ENCODE results near the gene ENG.
A peak's percentile ranks its signal among the peaks of the same experiment; 100 is the strongest.

Gene ENG

DNA sequence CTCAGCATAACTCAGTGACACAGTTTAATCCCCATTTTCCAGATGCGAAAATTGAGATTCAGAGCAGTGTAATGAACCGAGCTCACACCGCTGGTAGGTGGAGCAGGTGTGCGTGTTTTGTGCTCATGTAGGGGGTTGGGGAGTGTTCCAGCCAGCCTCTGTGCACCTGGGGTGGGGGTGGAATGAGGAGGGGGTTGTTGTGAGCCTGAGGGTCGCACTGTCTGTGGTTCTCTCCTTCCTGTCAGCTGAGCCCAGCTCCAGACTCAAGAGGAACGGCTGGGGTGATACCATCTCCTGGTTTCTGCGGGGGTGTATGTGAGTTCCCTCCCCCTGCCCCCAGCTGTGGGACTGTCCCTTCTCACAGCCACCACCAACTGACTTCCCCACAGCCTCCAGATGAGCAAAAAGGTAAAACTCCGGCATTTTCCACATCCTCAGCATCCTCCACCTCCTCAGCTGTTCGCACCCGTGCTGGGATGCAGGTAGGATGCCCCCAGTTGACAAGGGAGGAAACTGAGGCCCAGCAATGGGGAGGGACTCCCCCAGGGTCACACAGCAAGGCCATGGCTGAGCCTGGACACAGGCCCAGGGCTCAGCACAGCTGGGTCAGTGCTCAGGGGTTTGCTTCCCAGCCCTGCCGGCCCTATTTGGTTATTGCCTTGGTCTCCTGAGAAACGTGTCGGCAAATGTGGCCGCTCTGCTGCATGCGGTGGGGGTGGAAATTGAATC is 78.1 kb downstream of the ENG start:
- no peak for DNase-seq (ENCODE audit: low spot score)

DNA sequence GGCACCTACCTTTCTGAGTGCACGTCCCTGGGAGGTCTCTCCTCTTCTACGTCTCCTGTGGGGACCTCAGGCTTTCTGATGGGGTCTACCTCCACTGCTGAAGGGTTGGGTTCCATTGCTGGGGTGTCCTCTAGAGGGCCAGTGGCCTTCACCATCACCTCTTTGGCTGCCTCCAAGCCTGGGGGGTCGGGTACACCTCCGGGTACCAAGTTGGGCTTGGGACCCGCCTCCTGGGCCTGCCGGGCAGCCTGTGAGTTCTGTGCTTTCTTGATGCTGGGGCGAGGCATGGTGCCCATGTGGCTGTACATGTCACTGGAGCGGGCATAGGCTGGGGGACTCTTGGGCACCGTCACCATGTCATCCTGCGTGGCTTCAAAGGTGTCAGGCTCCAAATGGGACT is 80.5 kb downstream of the ENG start:
- no peak for DNase-seq (ENCODE audit: low spot score)

DNA sequence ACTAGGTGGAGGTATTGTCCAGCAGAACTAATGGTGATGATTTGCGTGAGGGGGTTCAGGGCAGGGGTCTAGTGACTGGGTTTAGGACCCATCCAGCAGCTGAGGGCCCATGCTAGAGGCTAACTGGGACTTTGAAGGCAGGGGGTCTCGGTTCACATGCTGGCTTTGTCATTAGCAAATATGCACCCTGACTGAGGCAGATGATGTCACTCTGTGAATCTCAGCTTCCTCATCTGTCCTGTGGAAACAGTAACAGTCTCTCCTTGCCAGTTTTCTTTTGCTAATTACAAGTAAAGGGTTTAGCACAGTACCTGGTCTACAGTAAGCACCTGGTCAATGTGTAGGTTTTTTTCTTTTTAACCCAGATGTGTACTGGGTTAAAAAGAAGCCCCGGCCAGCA is 81.2 kb downstream of the ENG start:
- DNase-seq (ENCODE audit: low spot score): no peak

DNA sequence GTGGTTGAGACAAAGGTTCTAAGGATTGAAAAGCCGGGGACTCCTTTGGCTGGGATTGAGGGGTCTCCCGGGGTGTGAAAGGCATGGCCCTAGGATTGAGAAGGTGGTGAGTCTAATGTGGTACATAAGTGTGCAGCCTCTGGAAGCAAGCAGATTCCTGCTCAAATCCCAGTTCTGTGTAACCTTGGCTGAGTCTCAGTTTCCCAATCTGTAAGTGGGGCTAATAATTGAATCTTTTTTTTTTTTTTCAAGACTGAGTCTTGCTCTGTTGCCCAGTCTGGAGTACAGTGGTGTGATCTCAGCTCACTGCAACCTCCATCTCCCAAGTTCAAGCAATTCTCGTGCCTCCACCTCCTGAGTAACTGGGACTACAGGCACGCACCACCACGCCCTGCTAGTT is 81.9 kb downstream of the ENG start:
- no peak for DNase-seq (ENCODE audit: low spot score)

DNA sequence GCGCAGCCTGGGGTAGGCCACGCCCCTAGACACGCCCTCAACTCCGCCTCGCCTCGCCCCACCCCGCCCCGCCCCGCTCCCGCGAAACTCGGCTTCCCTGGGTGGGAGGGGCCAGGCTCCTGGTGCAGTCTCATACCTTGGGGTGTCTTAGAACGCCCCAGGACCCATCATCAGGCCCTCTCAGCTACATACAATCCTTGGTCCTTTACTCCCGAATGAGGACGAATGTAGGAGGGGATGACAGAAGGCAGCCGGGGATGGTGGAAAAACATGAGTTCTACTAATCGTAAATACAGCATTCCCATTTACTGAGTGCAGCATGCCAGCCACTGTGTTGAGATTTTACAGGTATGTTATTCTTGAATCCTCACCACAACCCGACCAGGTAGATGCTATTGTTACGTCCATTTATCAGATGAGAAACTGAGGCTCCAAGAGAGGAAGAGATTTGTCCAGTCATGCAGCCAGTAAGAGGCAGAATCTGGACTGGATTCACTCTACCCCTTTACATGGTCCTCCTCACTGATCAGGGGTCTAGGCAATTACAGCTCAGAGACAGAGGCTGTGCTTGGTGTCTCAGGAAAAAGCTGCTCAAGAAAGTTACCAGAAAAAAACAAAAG is 82.8 kb downstream of the ENG start:
- no peak for DNase-seq (ENCODE audit: low spot score)

DNA sequence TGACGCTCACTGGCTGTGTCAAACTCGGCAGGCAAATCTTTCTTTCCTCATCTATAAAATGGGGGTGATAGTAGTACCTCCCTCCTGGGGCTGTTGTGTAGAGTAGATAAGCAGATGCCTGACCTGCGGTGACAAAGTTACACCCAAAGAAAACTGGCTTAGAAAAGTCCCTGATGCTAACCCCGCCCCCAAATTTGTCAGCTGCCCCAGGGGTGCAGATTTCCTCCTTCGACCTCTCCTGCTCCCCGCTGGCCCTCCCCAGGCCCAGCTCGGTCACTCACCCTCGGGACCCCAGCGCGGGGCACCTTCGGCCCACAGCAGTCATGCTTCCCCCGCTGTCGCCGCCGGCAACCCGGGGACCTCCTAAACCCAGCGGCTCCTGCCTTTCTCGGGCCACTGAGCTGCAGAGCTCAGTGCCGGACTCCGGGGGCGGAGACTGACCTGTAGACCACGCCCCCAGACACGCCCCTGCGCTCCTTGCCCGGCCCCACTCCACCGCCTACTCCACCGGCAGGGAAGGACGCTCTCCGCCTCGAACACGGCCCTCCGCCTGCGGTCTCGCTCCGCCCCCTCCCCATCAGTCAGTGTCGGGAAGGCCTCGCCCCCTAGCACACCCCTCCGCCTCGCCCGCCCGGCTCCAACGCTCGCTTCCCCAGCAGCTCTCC is 83.4 kb downstream of the ENG start:
- peak; percentile 85 for DNase-seq (ENCODE audit: low spot score)

DNA sequence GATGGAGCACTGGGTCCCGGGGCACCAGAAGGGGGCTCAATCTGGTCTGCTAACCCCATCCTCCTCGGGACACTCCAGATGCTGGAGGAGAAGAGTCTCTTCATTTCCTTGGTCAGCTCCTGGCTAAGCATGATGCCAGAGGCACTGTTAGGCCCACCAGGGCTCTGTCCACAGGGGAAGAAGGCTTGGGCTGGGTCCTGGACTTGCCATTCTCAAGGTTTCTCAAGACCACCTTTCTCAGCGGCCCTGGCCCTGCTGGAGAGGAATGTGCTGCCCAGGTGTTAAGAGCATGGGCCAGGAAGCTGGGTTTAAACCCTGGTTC is 83.9 kb downstream of the ENG start:
- no peak for DNase-seq (ENCODE audit: low spot score)

DNA sequence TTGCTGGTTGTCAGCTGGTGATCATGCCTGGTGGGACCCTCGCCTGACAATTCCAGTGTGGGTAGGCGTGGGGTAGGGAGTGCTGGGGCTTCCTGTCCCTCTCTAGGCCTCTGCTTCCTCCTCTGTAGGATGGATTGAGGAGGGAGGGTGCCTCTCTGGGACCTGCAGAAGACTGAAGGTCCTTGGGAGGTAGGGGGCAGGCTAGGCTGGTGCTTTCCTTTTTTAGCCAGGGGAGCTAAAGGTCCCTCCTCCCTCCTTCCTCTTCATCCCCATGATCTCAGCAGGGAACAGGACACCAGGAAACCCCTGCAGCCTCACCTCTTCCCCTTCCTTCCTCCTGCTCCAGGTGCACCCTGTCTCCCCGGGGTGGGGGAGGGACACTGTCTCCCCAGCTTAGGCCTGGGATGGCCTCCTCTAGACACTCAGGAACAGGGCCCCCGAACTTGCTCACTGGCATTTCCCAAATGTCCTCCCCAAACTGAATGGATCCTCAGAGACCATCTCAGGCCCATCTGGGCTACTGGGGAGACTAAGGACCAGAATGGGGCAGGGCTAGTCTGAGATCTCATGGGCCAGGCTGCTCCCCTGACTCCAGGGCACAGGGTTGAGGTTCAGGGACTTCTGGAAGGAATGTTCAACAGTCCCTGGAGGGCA is 84.4 kb downstream of the ENG start:
- DNase-seq (ENCODE audit: low spot score): no peak

DNA sequence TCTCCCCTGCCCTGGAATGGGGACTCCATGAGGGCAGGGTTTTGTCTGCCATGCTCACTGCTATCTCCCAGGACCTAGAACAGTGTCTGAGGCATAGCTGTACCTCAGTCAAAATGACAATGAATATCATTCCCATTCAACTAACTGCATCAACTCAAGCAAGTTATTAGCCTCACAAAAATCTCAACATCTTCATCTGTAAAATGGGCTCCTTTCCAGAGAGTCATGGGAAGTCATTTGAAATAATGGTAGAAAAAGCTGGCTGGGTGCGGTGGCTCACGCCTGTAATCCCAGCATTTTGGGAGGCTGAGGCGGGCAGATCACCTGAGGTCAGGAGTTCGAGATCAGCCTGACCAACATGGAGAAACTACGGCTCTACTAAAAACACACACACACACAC is 85.4 kb downstream of the ENG start:
- DNase-seq (ENCODE audit: low spot score): no peak

DNA sequence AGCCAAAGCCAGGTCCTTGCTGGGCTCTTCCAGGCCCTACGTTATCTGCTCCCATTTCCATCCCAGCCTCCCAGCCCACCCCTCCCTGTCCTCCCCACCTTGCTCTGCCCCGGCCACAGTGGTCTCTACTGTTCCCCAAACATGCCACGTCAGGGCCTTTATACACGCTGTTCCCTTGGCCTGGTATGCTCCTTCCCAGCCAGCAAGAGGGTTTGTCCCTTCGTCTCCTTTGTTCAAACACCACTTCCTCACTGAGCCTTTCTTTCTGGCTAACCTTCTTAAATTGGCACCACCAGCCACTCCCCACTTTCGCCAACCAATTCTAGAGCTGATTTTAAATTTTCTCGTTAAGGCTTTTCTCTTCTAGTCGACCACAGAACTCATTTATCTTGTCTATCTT is 85.8 kb downstream of the ENG start:
- no peak for DNase-seq (ENCODE audit: low spot score)

DNA sequence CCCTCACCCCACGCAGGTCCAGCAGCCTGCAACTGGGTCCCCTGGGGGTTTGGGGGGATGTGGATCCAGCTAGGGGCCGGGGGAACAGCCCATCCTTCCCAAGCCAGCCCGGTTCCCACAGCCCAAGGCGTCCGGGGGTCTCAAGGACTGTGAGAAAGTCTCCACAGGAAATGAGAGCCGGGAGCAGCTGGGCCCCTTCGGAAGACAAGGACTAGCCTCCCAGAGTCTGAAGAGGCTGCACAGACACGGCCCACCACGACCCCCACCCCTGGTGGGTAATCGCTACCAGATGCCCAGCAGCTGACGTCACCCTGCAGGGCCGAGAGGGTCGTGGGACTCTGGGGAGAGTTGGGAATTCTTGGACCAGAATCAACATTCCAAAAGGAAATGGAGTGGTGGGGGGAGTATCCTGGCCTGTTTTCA is 86.5 kb downstream of the ENG start:
- no peak for DNase-seq (ENCODE audit: low spot score)

DNA sequence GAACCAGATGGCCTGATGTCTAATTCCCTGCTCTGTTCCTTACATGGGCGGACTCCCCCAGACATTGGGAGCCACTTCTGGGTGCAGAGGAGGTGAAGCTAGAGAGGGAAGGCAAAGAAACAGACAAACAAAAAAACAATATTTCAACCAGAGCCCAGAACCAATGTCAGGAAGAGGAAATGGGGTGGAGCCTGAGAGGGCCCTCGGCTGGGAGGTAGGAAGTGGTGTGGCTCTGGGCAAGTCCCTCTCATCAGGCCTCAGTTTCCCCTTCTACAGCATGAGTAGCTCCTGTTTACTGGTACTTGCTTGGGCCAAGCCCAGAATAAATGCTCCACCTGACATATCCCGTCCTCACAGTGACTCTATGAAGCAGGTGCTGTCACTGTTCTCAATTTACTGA is 87.0 kb downstream of the ENG start:
- no peak for DNase-seq (ENCODE audit: low spot score)

DNA sequence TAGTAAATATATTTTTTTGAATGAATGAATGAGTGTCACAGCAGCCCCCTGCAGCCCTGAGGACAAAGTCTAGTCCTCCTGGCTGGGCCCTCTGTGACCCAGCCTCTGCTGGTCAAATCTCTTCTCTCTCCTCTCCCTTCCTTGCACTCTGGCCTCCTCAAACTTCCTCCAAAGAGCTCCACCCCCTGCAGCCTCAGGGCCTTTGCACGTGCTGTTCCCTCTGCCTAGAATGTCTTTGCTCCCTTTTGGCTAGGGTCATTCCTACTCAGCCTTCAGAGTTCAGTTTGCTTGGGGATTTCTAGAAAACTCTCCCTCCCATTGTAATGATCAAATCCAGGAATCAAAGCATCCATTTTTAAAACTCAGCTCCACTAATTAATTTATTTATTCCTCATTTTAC is 89.0 kb downstream of the ENG start:
- no peak for DNase-seq (ENCODE audit: low spot score)

Data from globus pallidus (tissue), 1 donor.